ENCODE data around the gene MLLT10.
"Not testable (repeated sequence)": the region's sequence is repeated elsewhere in the genome, so short reads cannot be mapped to it uniquely, and the experiment has no call there.

Gene MLLT10

GRCh38 chr10:21527598-21528235 lies 6.3 kb upstream of the MLLT10 start:
- DNase-seq (ENCODE audit: low read depth, low spot score): peak; percentile 29

GRCh38 chr10:21528236-21529031 lies 5.6 kb upstream of the MLLT10 start:
- no peak for DNase-seq (ENCODE audit: low read depth, low spot score)

- DNase-seq (ENCODE audit: low read depth, low spot score): peak; percentile 28
Measured at GRCh38 chr10:21529032-21529910, 4.8 kb upstream of the MLLT10 start.

GRCh38 chr10:21530168-21530567 lies 3.9 kb upstream of the MLLT10 start:
- no peak for DNase-seq (ENCODE audit: low read depth, low spot score)

GRCh38 chr10:21530641-21531040 lies 3.4 kb upstream of the MLLT10 start:
- no peak for DNase-seq (ENCODE audit: low read depth, low spot score)

- no peak for DNase-seq (ENCODE audit: low read depth, low spot score)
Measured at GRCh38 chr10:21531164-21531563, 2.9 kb upstream of the MLLT10 start.

- no peak for DNase-seq (ENCODE audit: low read depth, low spot score)
Measured at GRCh38 chr10:21532694-21533466, 1.2 kb upstream of the MLLT10 start.

- DNase-seq (ENCODE audit: low read depth, low spot score): no peak
Measured at GRCh38 chr10:21534280-21534586, 201 bp downstream of the MLLT10 start.

GRCh38 chr10:21534604-21535493 lies 817 bp downstream of the MLLT10 start:
- DNase-seq (ENCODE audit: low read depth, low spot score): peak; percentile 64

- no peak for DNase-seq (ENCODE audit: low read depth, low spot score)
Measured at GRCh38 chr10:21535494-21535965, 1.5 kb downstream of the MLLT10 start.

GRCh38 chr10:21535976-21536375 lies 1.9 kb downstream of the MLLT10 start:
- DNase-seq (ENCODE audit: low read depth, low spot score): not testable (repeated sequence)

- DNase-seq (ENCODE audit: low read depth, low spot score): no peak
Measured at GRCh38 chr10:21536874-21537273, 2.8 kb downstream of the MLLT10 start.

- not testable (repeated sequence) for DNase-seq (ENCODE audit: low read depth, low spot score)
Measured at GRCh38 chr10:21540701-21541100, 6.7 kb downstream of the MLLT10 start.

GRCh38 chr10:21547246-21547645 lies 13.2 kb downstream of the MLLT10 start:
- no peak for DNase-seq (ENCODE audit: low read depth, low spot score)

GRCh38 chr10:21552638-21553037 lies 18.6 kb downstream of the MLLT10 start:
- no peak for DNase-seq (ENCODE audit: low read depth, low spot score)

GRCh38 chr10:21556527-21556926 lies 22.5 kb downstream of the MLLT10 start:
- DNase-seq (ENCODE audit: low read depth, low spot score): no peak

- DNase-seq (ENCODE audit: low read depth, low spot score): not testable (repeated sequence)
Measured at GRCh38 chr10:21558984-21559383, 25.0 kb downstream of the MLLT10 start.

GRCh38 chr10:21570761-21571521 lies 36.9 kb downstream of the MLLT10 start:
- DNase-seq (ENCODE audit: low read depth, low spot score): no peak

- DNase-seq (ENCODE audit: low read depth, low spot score): no peak
Measured at GRCh38 chr10:21572578-21572977, 38.5 kb downstream of the MLLT10 start.

GRCh38 chr10:21574514-21574913 lies 40.5 kb downstream of the MLLT10 start:
- not testable (repeated sequence) for DNase-seq (ENCODE audit: low read depth, low spot score)
